ENCODE measurements around the gene HPD. TPM values are rescaled to one million over a fixed set of nuclear protein-coding genes. Genes with fewer than 3 reads are reported as not detected.
"Not testable (repeated sequence)": the region's sequence is repeated elsewhere in the genome, so short reads cannot be mapped to it uniquely, and the experiment has no call there.

HPD gene
- total RNA-seq, 1 donor from 2014 or later, result not detected

DNA sequence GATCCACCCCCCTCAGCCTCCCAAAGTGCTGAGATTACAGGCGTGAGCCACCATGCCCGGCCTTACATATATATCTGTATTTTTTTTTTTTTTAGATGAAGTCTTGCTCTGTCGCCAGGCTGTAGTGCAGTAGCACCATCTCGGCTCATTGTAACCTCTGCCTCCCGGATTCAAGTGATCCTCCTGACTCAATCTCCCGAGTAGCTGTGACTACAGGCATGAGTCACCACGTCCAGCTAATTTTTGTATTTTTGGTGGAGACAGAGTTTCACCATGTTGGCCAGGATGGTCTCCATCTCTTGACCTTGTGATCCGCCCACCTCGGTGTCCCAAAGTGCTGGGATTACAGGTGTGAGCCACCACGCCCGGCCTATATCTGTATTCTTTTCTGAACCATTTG lies 26.5 kb upstream of the HPD start:
- intact Hi-C loops (cut with micrococcal nuclease), result loop anchor here (5.0 kb wide), 1 partner anchor 197 kb away; no protein-coding TSS in a partner anchor
- not testable (repeated sequence) for H3K4me3 Mint-ChIP-seq; H3K36me3 Mint-ChIP-seq (ENCODE audit: low read depth); DNase-seq (ENCODE audit: low spot score); H3K9me3 Mint-ChIP-seq; H3K27ac Mint-ChIP-seq; H3K27me3 Mint-ChIP-seq (ENCODE audit: insufficient read depth)
- peaks cover 20% of the 10 kb centered on the region for H3K4me1 Mint-ChIP-seq (ENCODE audit: low read depth)

- H3K4me3 Mint-ChIP-seq, result no peak overlapping the region
- intact Hi-C loops (cut with micrococcal nuclease), result no loop called here
- H3K27me3 Mint-ChIP-seq (ENCODE audit: insufficient read depth), result peaks cover 6% of the 10 kb centered on the region
- H3K36me3 Mint-ChIP-seq (ENCODE audit: low read depth), result no peaks in the 10 kb centered on the region
- peaks cover 9% of the 10 kb centered on the region for H3K4me1 Mint-ChIP-seq (ENCODE audit: low read depth)
- H3K27ac Mint-ChIP-seq, result no peak overlapping the region
- DNase-seq (ENCODE audit: low spot score), result no peak
- no peaks in the 10 kb centered on the region for H3K9me3 Mint-ChIP-seq
Measured at GRCh38 chr12:121883315-121883660, 24.6 kb upstream of the HPD start.

DNA sequence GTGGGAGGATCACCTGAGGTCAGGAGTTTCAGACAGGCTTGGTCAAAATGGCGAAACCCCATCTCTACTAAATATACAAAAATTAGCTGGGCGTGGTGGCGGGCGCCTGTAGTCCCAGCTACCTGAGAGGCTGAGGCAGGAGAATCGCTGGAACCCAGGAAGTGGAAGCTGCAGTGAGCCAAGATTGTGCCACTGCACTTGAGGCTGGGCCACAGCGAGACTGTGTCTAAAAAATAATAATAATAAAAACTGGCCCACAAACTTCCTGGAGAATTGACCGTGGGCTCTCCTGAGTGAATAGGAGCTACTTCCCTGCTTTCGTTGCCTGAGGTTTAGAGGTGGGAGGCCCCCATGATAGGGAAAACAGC lies 17.4 kb upstream of the HPD start:
- H3K4me1 Mint-ChIP-seq (ENCODE audit: low read depth); H3K27me3 Mint-ChIP-seq (ENCODE audit: insufficient read depth); H3K9me3 Mint-ChIP-seq; H3K27ac Mint-ChIP-seq; H3K36me3 Mint-ChIP-seq (ENCODE audit: low read depth); DNase-seq (ENCODE audit: low spot score); intact Hi-C loops (cut with micrococcal nuclease); H3K4me3 Mint-ChIP-seq: not testable (repeated sequence)

DNA sequence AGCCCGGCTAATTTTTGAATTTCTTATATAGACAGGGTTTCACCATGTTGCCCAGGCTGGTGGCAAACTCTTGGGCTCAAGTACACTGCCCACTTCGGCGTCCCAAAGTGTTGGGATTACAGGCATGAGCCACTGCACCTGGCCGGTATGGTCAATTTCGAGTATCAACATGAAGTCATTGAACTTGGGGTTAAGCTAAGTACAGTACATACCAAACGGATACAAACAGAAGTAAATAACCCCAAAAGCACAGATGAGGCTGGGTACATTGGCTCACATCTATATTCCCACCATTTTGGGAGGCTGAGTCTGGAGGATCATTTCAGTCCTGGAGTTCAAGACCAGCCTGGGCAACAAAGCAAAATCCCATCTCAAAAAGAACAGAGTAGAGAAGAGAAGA lies 16.9 kb upstream of the HPD start:
- DNase-seq (ENCODE audit: low spot score), result no peak
- intact Hi-C loops (cut with micrococcal nuclease), result no loop called here
- Mint-ChIP-seq H3K9me3 (no peaks in the 10 kb centered on the region), H3K4me3 (no peak overlapping the region), H3K4me1 (ENCODE audit: low read depth) (no peaks in the 10 kb centered on the region), H3K36me3 (ENCODE audit: low read depth) (no peaks in the 10 kb centered on the region), H3K27ac (no peak overlapping the region), H3K27me3 (ENCODE audit: insufficient read depth) (peaks cover 6% of the 10 kb centered on the region)

DNA sequence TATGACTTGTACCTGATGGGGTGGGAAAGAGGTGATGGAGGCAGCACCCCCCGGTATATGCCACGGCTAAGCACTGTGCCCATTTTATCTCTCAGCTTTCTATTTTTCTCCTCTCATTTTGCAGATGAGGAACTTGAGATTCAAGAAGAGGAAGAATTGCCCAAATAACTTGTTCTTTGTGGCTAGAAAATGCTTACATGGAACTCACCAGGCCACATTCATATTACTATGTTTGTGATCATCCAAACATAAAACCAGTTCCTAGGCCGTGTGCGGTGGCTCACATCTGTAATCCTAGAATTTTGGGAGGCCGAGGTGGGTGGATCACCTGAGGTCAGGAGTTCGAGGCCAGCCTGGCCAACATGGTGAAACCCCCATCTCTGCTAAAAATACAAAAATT lies 15.4 kb upstream of the HPD start:
- H3K4me3 Mint-ChIP-seq, result no peak overlapping the region
- intact Hi-C loops (cut with micrococcal nuclease), result no loop called here
- H3K27ac Mint-ChIP-seq, result no peak overlapping the region

DNA sequence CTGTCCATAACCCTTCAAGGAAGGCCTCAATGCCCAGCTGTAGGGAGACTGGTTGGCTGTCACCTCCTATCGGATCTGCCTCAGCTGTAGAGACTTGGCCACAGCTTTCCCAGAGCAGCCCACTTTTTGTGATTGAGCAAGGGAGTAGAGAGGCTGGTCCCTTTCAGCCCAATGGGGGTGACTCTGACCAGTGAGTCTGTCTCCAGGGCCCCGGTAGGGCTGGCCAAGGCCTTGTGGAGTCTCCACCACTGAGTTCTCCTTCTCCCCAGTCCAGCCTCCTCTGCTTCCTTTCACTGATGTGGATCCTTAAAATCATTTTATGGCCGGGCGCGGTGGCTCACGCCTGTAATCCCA lies 14.5 kb upstream of the HPD start:
- Mint-ChIP-seq H3K27ac (no peak overlapping the region), H3K36me3 (ENCODE audit: low read depth) (no peaks in the 10 kb centered on the region), H3K4me3 (no peak overlapping the region), H3K9me3 (no peaks in the 10 kb centered on the region), H3K4me1 (ENCODE audit: low read depth) (no peaks in the 10 kb centered on the region), H3K27me3 (ENCODE audit: insufficient read depth) (peaks cover 6% of the 10 kb centered on the region)
- intact Hi-C loops (cut with micrococcal nuclease), result no loop called here
- no peak for DNase-seq (ENCODE audit: low spot score)

More for the DNA sequence above, 15.4 kb upstream of the HPD start:
- Mint-ChIP-seq H3K9me3 (no peaks in the 10 kb centered on the region), H3K36me3 (ENCODE audit: low read depth) (no peaks in the 10 kb centered on the region), H3K27me3 (ENCODE audit: insufficient read depth) (peaks cover 6% of the 10 kb centered on the region), H3K4me1 (ENCODE audit: low read depth) (no peaks in the 10 kb centered on the region)
- DNase-seq (ENCODE audit: low spot score), result no peak

DNA sequence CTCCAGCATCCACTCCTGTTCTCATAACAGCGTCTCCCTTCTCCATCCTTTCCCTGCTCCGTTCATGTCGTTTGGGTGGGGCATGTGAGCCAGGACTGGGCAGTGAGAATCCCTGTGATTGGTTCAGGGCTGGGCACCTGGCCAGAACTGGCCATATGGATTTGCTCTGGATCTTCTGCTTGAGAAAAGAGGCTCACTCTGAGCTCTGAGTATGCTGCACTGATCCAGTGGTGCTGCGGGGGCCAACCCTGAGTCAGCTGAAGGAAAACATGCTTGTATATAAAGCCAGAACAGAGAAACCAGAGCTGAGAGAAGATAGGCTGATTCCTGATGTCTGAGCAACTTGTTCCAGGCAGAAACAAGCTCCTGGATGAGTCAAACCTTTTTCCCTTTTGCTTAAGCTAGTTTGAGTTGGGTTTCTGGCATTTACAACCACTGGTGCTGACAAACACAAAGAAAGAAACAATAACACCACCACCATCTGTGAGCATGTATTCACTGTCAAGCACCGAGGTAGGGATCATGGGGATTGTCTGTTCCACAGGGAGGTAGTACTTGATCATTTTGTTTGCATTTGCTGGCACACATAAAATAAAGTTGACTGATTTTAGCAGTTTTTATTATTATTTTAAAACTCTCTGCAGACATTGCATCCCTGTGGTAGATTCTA lies 14.0 kb upstream of the HPD start:
- Mint-ChIP-seq H3K27ac (no peak overlapping the region), H3K4me1 (ENCODE audit: low read depth) (no peaks in the 10 kb centered on the region), H3K36me3 (ENCODE audit: low read depth) (no peaks in the 10 kb centered on the region), H3K9me3 (no peaks in the 10 kb centered on the region), H3K4me3 (no peak overlapping the region), H3K27me3 (ENCODE audit: insufficient read depth) (peaks cover 4% of the 10 kb centered on the region)
- DNase-seq (ENCODE audit: low spot score), result no peak
- intact Hi-C loops (cut with micrococcal nuclease), result no loop called here

- intact Hi-C loops (cut with micrococcal nuclease), result no loop called here
- H3K4me3 Mint-ChIP-seq, result no peak overlapping the region
- no peak overlapping the region for H3K27ac Mint-ChIP-seq
- H3K27me3 Mint-ChIP-seq (ENCODE audit: insufficient read depth), result peaks cover 4% of the 10 kb centered on the region
- H3K4me1 Mint-ChIP-seq (ENCODE audit: low read depth), result no peaks in the 10 kb centered on the region
- no peak for DNase-seq (ENCODE audit: low spot score)
- H3K9me3 Mint-ChIP-seq, result no peaks in the 10 kb centered on the region
- H3K36me3 Mint-ChIP-seq (ENCODE audit: low read depth), result no peaks in the 10 kb centered on the region
Measured at GRCh38 chr12:121871467-121871866, 12.8 kb upstream of the HPD start.

DNA sequence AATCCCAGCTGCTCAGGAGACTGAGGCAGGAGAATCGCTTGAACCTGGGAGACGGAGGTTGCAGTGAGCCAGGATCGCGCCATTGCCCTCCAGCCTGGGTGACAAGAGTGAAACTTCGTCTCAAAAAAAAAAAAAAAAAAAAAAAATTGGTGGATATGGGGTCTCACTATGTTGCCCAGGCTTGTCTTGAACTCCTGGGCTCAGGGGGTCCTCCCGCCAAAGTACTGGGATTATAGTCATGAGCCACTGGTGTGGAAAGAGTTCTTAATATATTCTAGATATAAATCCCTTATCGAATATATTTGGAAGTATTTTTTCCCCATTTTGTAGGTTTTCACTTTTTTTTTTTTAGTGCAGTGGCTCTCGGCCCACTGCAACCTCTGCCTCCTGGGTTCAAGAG lies 10.6 kb upstream of the HPD start:
- H3K4me3 Mint-ChIP-seq; H3K4me1 Mint-ChIP-seq (ENCODE audit: low read depth); H3K9me3 Mint-ChIP-seq; H3K36me3 Mint-ChIP-seq (ENCODE audit: low read depth); DNase-seq (ENCODE audit: low spot score); intact Hi-C loops (cut with micrococcal nuclease); H3K27me3 Mint-ChIP-seq (ENCODE audit: insufficient read depth); H3K27ac Mint-ChIP-seq: not testable (repeated sequence)

DNA sequence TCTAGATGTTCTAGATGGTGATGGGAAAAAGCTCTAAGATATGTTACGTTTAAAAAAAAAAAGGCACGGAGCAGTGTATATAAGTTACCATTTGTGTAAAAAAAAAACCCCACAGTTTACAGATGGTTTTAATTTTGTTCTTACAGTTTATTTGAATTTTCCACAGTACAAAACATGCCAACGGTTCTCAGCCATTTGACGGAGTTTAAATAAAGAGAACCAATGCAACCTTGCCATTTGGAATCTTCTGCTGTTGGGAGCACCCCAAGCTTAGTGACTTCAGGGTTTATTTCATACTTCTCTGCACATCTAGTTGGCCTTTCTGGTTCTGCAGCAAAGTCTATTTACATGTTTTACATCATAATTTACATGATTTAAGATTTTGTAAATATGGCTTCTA lies 7.7 kb upstream of the HPD start:
- intact Hi-C loops (cut with micrococcal nuclease), result no loop called here
- no peaks in the 10 kb centered on the region for H3K36me3 Mint-ChIP-seq (ENCODE audit: low read depth)
- H3K4me3 Mint-ChIP-seq, result no peak overlapping the region
- H3K27ac Mint-ChIP-seq, result no peak overlapping the region
- H3K27me3 Mint-ChIP-seq (ENCODE audit: insufficient read depth), result peaks cover 4% of the 10 kb centered on the region
- no peaks in the 10 kb centered on the region for H3K4me1 Mint-ChIP-seq (ENCODE audit: low read depth)
- no peak for DNase-seq (ENCODE audit: low spot score)
- H3K9me3 Mint-ChIP-seq, result no peaks in the 10 kb centered on the region

GRCh38 chr12:121861636-121862254 lies 3.1 kb upstream of the HPD start:
- no peak overlapping the region for H3K27ac Mint-ChIP-seq
- no peaks in the 10 kb centered on the region for H3K4me1 Mint-ChIP-seq (ENCODE audit: low read depth)
- no peaks in the 10 kb centered on the region for H3K36me3 Mint-ChIP-seq (ENCODE audit: low read depth)
- no peak overlapping the region for H3K4me3 Mint-ChIP-seq
- H3K9me3 Mint-ChIP-seq, result no peaks in the 10 kb centered on the region
- no peak for DNase-seq (ENCODE audit: low spot score)
- peaks cover 1% of the 10 kb centered on the region for H3K27me3 Mint-ChIP-seq (ENCODE audit: insufficient read depth)
- intact Hi-C loops (cut with micrococcal nuclease), result no loop called here

DNA sequence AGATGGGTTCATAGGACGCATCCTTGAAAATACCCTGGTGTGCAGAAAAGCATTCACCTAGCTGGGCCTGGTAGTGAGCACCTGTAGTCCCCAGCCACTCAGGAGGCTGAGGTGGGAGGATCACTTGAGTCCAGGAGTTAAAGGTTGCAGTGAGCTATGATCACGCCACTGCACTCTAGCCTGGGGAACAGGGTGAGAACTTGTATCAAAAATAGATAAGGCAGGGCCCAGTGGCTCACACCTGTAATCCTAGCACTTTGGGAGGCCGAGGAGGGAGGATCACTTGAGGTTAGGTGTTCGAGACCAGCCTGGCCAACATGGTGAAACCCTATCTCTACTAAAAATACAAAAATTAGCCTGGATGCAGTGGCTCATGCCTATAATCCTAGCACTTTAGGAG lies 2.0 kb upstream of the HPD start:
- DNase-seq (ENCODE audit: low spot score); H3K4me1 Mint-ChIP-seq (ENCODE audit: low read depth); H3K4me3 Mint-ChIP-seq; H3K9me3 Mint-ChIP-seq; H3K27ac Mint-ChIP-seq; H3K36me3 Mint-ChIP-seq (ENCODE audit: low read depth); H3K27me3 Mint-ChIP-seq (ENCODE audit: insufficient read depth); intact Hi-C loops (cut with micrococcal nuclease): not testable (repeated sequence)

GRCh38 chr12:121860257-121860656 lies 1.6 kb upstream of the HPD start:
- Mint-ChIP-seq H3K36me3 (ENCODE audit: low read depth) (no peaks in the 10 kb centered on the region), H3K4me1 (ENCODE audit: low read depth) (no peaks in the 10 kb centered on the region), H3K9me3 (no peaks in the 10 kb centered on the region), H3K27me3 (ENCODE audit: insufficient read depth) (no peaks in the 10 kb centered on the region), H3K27ac (no peak overlapping the region), H3K4me3 (no peak overlapping the region)
- intact Hi-C loops (cut with micrococcal nuclease), result no loop called here
- no peak for DNase-seq (ENCODE audit: low spot score)

GRCh38 chr12:121858318-121858661 lies 369 bp downstream of the HPD start:
- no peak overlapping the region for H3K27ac Mint-ChIP-seq

More at GRCh38 chr12:121858318-121858661, 369 bp downstream of the HPD start:
- H3K4me3 Mint-ChIP-seq, result no peak overlapping the region
- H3K36me3 Mint-ChIP-seq (ENCODE audit: low read depth), result no peaks in the 10 kb centered on the region
- intact Hi-C loops (cut with micrococcal nuclease), result no loop called here
- no peaks in the 10 kb centered on the region for H3K9me3 Mint-ChIP-seq
- H3K4me1 Mint-ChIP-seq (ENCODE audit: low read depth), result no peaks in the 10 kb centered on the region
- no peak for DNase-seq (ENCODE audit: low spot score)
- H3K27me3 Mint-ChIP-seq (ENCODE audit: insufficient read depth), result no peaks in the 10 kb centered on the region

All from activated T-helper 1 cell treated with anti-CD3 and anti-CD28 coated beads, Interleukin-12 subunit alpha, Interleukin-12 subunit beta, Interleukin-2, Interleukin-4 antibody, amounts not matched to agents 30 ng/mL and 10 ng/mL and 1 ng/mL, durations not matched to agents 14 hours and 24 hours and 36 hours (primary cell).